ENCODE measurements around the gene NAMPT.

Gene NAMPT

GRCh38 chr7:106270122-106270977 lies 14.4 kb downstream of the NAMPT start:
- no peak for DNase-seq

DNA sequence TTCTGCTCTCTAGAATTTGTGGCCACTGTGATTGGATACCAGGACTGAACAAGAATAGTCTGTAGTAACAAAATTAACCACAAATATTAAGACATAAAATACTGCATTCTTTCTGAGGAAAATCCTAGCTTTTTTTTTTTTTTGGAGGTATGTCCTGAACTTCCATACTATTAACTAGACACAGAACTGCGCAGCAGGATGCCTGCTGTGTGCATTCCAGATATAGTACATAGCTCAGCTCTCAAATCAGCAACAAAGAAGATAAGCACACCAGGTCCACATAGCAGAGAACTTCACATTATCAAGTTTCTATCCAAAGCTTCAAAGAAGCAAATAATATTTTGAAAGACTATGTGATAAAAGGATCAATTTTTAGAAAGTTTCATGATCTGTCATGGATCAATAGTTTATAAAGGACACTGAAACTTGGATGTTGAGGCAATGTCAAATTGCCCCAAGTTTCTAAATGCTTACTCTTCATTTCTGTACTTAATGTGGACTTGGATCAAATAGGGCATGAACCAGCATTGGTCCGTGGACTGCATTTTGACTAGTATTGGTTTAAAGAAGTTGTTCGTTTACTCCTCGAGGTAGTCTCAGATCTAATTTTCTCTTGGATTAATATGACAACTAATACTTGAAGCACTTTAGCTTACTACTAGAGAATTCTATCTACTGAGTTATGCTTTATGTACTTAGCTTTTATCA lies 15.4 kb downstream of the NAMPT start:
- no peak for DNase-seq

DNA sequence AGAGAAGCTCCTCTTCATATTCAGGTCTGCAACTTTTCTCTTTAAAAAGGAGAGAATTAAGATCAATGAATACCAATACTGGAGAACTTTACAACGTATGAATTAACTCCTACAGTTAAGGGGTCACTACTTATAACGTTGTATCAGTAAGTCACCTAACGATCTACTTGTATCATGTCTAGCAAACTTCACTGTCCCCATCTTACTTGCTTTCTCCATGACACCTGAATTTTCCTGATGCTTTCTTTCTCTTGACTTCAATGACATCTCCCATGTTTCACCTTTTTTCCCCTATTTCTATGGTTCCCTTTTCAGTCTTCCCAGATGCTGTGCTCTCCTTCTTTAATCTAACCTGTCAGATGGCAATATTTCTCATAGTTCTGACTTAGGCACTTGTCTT lies 19.6 kb downstream of the NAMPT start:
- DNase-seq: no peak

- DNase-seq: no peak
These were observed 22.4 kb downstream of the NAMPT start for GRCh38 chr7:106262221-106262881.

DNA sequence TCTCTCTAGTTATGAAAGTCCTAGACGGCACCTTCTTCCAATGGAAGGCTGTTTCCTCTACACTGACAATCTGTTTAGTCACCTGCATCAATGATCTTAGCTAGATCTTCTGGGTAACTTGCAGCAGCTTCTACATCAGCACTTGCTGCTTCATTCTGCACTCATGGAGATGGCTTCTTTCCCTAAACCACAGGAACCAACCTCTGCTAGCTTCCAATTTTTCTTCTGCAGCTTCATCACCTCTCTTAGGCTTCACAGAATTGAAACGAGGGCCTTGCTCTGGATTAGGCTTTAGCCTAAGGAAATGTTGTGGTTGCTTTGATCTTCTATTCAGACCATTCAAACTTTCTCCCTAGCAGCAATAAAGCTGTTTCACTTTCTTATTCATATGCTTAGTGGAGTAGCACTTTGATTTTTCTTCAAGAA lies 24.6 kb downstream of the NAMPT start:
- DNase-seq: no peak

DNA sequence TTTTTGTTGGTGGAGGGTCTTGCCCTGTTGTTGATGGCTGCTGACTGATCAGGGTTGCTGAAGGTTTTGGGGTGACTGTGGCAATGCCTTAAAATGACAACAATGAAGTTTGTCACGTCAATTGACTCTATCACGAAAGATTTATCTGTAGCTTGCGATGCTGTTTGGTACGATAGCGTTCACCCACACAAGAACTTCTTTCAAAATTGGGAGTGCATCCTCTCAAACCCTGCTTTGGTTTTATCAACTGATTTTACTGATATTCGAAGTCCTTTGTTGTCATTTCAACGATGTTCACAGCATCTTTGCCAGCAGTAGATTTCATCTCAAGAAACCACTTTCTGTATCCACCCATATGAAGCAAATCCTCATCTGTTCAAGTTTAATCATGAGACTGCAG lies 26.0 kb downstream of the NAMPT start:
- no peak for DNase-seq

DNA sequence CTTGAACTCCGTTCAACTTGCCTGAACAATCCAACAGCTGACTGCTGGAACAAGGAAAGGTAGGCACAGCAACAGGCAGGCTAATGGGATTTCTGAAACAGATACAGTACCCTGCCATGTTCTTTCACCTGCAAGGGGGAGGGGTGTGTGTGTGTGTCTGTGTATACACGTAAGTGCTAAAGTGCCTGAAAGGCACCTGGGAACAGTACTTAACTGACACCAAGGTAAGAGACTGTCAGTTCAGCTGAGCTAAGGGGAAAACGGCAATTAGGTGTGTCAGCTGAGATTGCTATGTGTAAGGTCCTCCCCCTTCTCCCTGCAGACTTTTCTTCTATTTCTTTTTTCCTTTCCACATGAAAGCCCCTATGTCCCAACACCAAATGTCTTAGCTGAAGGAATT lies 27.0 kb downstream of the NAMPT start:
- no peak for DNase-seq

- DNase-seq: no peak
These were observed 28.6 kb downstream of the NAMPT start for GRCh38 chr7:106256144-106256543.

DNA sequence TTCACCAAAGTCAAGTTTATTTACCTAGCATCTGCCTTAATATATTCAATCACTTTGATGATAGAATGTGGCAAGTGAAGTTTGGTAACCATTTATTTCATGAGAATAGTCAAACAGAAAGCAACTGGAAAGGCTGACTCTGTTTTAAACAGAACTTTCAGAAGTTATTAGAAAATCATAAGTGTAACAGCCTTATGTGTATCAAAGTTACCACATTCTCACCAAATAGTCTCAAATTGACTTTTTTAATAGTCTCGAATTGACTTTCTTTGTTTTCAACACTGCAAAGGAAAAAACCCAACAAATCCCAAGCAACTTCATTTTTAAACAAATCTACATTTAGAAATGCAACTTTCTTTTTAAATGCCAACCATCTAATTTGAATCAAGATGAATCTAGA lies 29.5 kb downstream of the NAMPT start:
- no peak for DNase-seq

GRCh38 chr7:106254525-106255116 lies 30.2 kb downstream of the NAMPT start:
- DNase-seq: no peak

DNA sequence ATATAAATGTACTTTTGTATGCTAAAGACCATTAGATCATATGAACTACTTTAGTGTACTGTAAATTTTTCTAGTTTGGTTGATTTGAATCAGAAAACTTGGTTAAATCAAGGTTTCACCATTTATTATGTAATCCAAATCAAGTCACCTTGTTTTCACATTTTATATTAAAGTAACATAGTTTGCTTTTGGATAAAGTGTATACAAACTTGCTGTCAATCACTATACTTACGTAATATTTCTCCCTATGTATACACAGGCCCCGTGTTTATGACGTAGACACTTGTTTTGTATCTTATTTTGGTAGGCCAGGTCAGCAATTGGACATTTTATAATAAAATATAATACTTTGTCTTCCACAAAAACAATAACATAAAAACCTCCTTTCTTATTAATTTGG lies 32.2 kb downstream of the NAMPT start:
- no peak for DNase-seq

DNA sequence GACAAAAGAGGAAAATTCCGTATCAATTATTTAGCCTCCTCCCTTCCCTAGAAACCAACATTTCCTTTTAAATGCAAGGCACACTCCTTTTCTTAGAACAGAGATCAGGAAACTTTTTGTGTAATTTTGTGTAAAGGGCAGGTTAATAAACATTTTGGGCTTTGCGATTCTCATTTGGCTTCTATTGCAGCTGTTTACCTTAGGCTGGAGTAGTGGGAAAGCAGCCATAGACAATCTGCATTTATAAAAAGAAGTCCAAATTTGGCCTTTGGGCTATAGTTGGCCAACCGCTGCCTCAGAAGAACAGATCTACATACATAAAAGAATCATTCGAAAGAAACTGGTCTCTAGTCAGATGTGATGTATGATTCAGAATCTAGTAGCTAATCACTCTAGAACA lies 35.3 kb downstream of the NAMPT start:
- DNase-seq: no peak

GRCh38 chr7:106248600-106248999 lies 36.2 kb downstream of the NAMPT start:
- no peak for DNase-seq

GRCh38 chr7:106247841-106248240 lies 36.9 kb downstream of the NAMPT start:
- no peak for DNase-seq

DNA sequence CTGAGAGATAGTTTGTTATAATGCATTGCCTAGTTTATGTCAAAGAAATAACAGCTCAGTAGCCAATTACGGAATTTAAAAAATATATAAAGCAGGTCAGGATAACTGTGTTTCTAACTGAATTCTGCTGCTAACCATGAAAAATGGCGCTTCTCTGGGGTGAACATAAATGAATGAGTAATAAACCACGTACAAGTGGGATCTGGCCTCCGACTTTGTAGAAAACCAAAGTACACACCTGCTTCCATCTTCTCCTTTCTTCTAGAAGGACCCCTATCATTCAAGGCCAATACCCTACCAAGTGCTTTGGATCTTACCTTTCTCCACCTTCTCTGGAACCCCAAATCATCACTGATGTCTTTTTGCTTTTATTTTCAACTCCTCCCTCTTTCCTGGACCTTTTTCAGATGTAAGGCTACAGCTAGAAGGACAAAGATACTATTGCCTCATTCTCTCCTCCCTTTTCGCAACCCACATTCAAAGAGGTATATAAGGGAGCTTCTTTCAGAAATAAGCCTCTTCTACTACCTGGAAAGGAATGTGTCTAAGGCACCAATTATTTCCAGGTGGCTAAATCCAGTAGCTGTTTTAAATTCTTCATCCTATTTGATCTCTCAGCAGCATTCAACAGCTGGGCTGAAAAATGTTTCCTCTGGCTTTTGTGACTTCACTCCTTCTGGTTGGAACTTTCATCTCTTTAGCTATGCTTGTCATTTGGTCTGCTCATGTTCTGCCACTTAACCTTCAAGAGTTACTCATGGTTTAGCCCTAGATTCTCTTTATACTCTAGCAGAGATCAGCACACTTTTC lies 37.7 kb downstream of the NAMPT start:
- no peak for DNase-seq

- DNase-seq: no peak
These were observed 40.9 kb downstream of the NAMPT start for GRCh38 chr7:106243893-106244292.

DNA sequence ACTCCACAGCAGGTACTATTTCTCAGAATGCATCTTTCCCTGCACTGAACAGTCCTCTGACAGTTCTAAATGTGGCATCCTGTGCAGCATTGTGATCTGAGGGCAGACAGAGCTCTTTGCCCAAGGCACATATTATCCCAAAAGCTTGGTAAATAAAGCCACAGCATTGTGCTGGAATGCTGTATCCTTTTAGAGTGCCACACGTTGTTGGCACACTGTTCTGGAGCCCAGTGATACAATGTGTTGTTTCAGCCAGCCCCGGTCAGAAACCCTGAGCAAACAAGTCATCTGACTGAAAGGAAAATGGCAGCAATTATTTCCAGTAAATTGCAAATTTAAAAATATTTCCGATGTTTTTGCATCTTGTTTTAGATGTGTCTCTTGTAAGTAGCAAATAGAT lies 45.4 kb downstream of the NAMPT start:
- DNase-seq: no peak

- DNase-seq: no peak
These were observed 46.0 kb downstream of the NAMPT start for GRCh38 chr7:106238830-106239229.

DNA sequence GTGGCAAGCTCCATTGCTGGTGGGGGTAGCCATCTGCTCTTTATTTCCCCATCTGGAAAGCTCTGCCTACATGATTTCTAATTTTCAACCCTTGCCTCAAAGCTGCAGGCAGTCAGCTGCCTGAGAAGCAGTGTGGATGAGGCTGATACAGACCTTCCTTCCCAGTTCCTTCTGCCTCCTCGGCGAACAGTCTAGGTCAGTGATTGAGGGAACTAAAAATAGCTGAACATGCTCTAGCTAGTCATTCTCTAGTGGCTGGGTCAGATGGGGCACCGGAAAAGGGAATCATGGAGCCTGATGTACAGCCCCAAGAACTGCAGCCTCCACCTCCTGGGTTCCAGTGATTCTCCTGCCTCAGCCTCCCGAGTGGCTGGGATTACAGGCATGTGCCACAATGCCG lies 48.7 kb downstream of the NAMPT start:
- DNase-seq: no peak

GRCh38 chr7:106234425-106234824 lies 50.4 kb downstream of the NAMPT start:
- DNase-seq: no peak

DNA sequence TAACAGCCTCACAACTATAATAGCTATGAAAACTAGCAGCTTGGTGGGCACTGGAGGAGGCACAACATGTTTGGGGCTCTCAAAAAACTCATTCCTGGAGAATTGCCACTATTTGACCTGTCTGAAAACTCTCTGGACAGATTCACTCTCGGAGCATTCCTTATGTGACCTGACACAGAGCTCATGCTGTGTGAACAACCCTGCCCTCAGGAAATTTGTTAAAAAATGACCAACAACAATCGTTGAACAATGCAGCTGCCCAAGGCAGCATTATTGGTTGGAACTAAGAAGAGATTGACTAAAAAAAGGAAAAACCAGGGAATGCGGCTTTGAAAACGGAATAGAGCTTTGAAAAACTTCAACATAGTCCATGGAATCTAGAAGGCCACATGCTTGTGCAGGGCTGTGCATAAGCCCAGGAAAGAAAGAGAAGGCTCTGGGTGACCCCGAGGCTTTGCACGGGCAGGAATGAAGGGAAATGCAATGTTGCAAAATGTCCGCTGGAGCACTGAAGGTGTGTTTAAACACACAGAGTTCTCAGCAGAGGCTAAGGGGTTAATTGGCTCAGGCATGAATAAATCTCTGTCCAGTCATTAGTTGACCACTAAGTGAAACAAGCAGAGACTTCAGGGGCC lies 52.8 kb downstream of the NAMPT start:
- no peak for DNase-seq

GRCh38 chr7:106225856-106226255 lies 58.9 kb downstream of the NAMPT start:
- no peak for DNase-seq

Data from NCI-H187 treated with DMSO at 0.1 percent for 48 hours (cell line).